ENCODE measurements around the gene TAAR9.

DNA sequence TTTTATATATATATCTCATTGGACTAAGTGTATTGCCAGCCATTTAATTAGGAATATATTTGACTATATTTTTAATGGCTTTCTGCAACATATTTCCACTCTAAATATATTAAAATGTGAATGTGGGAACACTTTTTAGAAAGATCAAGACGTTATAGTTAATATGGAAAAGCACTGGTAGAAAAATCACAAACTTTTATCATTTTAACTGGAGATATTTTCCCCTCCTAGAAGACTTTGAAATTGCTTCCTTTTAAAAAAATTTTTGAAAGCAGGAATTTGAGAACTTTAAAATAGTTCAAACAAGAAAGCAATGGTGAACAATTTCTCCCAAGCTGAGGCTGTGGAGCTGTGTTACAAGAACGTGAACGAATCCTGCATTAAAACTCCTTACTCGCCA lies at the start of gene TAAR9:
- TF ChIP-seq POLR2AphosphoS5 (IDR thresholded peaks at IDR 0.05; ENCODE audit: low read depth) (no peak), EZH2 (IDR thresholded peaks at IDR 0.05; ENCODE audit: low read depth, unreplicated experiment) (no peak)
- TF ChIP-seq, protein P1, sequence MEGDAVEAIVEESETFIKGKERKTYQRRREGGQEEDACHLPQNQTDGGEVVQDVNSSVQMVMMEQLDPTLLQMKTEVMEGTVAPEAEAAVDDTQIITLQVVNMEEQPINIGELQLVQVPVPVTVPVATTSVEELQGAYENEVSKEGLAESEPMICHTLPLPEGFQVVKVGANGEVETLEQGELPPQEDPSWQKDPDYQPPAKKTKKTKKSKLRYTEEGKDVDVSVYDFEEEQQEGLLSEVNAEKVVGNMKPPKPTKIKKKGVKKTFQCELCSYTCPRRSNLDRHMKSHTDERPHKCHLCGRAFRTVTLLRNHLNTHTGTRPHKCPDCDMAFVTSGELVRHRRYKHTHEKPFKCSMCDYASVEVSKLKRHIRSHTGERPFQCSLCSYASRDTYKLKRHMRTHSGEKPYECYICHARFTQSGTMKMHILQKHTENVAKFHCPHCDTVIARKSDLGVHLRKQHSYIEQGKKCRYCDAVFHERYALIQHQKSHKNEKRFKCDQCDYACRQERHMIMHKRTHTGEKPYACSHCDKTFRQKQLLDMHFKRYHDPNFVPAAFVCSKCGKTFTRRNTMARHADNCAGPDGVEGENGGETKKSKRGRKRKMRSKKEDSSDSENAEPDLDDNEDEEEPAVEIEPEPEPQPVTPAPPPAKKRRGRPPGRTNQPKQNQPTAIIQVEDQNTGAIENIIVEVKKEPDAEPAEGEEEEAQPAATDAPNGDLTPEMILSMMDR (conservative IDR thresholded peaks at IDR 0.05; ENCODE audit: low read depth in 2 of 2): no peak

Data from GM23338 (cell line).